Activated naive CD4-positive, alpha-beta T cell treated with anti-CD3 and anti-CD28 coated beads, Interleukin-2, amount 50 U/mL, for 24 hours (primary cell): ENCODE results near the gene USP12.
A peak's percentile ranks its signal among the peaks of the same experiment; 100 is the strongest.

ENCODE experiments used
- H3K27ac Mint-ChIP-seq: one replicate; pipeline ENCODE4 v1.8.0; 2021; ENCODE audit warnings: mild to moderate bottlenecking, mixed read lengths
- H3K27me3 Mint-ChIP-seq: one replicate; pipeline ENCODE4 v1.8.0; 2021; ENCODE audit warnings: mixed read lengths
- H3K36me3 Mint-ChIP-seq: one replicate; pipeline ENCODE4 v1.8.0; 2021; ENCODE audit warnings: mixed read lengths
- H3K4me1 Mint-ChIP-seq: one replicate; pipeline ENCODE4 v1.8.0; 2021; ENCODE audit warnings: mixed read lengths
- H3K4me3 Mint-ChIP-seq: one replicate; pipeline ENCODE4 v1.8.0; 2021; ENCODE audit warnings: mild to moderate bottlenecking, mixed read lengths
- H3K9me3 Mint-ChIP-seq: one replicate; pipeline ENCODE4 v1.8.0; 2021; ENCODE audit warnings: mixed read lengths

Gene USP12

DNA sequence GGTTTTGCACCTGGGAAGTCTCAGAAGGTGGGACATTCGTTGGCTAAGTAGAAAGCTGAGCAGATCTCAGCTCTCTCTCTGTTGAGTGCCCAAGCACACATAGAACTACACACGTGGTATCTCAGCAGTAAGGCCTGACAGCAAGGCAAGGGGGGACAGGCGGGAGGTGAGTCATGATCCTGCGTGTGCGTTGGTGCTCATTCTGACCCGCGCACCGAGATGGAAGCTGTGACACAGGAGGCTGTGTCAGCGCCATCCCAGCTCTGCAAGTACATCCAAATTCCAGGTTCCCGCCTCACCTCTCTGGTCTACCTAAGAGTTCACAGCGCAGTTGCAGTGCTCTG lies 135.7 kb downstream of the USP12 start:
- H3K4me1 Mint-ChIP-seq: peaks cover 6% of the 10 kb centered on the region
- no peaks in the 10 kb centered on the region for H3K9me3 Mint-ChIP-seq
- no peak overlapping the region for H3K4me3 Mint-ChIP-seq
- H3K27me3 Mint-ChIP-seq: peaks cover 8% of the 10 kb centered on the region
- H3K36me3 Mint-ChIP-seq: no peaks in the 10 kb centered on the region
- H3K27ac Mint-ChIP-seq: no peak overlapping the region

DNA sequence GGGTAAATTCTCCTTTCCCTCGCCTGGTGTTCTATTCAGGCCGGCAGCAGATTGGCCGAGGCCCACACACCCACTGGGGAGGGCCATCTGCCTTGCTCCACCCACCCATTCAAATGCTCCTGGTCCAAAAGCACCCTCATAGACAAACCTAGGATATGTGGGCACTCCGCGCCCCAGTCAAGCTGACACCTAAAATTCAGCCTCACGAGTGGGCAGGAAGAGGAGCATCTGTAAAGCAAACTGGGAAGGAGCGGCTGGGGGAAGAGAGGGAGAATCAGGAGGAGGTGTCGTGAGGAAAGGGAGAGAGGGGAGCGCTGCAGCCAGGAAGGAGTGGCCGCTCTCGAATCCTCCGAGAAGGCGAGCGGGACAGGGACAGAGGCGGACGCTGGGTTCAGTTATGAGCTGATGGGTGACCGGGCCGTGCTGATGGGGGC lies 136.9 kb downstream of the USP12 start:
- no peak overlapping the region for H3K27ac Mint-ChIP-seq
- no peak overlapping the region for H3K4me3 Mint-ChIP-seq
- H3K36me3 Mint-ChIP-seq: no peaks in the 10 kb centered on the region
- H3K27me3 Mint-ChIP-seq: peaks cover 8% of the 10 kb centered on the region
- peaks cover 6% of the 10 kb centered on the region for H3K4me1 Mint-ChIP-seq
- no peaks in the 10 kb centered on the region for H3K9me3 Mint-ChIP-seq

DNA sequence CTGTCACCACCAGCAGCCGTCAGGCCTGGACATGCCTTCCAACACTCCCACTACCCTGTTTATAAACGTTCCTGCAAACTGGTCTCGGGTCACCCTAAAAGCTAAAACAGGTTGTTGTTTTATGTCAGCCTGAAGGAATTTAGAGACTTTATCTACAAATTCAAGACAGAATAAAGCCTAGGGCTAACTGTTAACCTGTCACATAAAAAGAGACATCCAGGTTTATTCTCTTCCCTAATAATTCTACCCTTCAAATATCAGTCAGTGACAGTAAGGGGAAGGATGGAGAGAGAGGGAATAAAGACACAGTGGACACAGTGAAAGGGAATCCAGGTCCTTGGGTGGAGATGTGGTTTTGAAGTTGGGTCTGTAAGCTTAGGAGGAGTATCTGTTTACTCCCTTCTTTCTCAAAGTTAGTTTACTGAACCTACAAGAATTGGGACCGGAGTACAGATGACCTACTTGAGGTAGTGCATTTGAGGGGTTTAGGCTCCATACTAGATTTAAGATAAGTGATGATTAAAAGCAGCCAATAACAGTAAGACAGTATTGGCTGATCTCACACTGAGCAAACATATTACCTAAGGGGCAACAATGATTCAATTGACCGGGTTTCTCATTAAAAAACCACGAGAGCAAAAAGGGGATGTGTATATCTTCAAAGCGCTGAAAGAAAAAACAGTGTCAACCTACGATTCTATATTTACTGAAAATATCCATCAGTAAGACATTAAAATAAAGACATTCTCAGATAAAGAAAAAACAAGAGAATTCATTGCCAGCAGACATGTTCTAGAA lies 142.7 kb downstream of the USP12 start:
- peaks cover 3% of the 10 kb centered on the region for H3K27me3 Mint-ChIP-seq
- no peaks in the 10 kb centered on the region for H3K36me3 Mint-ChIP-seq
- no peak overlapping the region for H3K27ac Mint-ChIP-seq
- H3K4me3 Mint-ChIP-seq: no peak overlapping the region
- H3K9me3 Mint-ChIP-seq: no peaks in the 10 kb centered on the region
- H3K4me1 Mint-ChIP-seq: no peaks in the 10 kb centered on the region

DNA sequence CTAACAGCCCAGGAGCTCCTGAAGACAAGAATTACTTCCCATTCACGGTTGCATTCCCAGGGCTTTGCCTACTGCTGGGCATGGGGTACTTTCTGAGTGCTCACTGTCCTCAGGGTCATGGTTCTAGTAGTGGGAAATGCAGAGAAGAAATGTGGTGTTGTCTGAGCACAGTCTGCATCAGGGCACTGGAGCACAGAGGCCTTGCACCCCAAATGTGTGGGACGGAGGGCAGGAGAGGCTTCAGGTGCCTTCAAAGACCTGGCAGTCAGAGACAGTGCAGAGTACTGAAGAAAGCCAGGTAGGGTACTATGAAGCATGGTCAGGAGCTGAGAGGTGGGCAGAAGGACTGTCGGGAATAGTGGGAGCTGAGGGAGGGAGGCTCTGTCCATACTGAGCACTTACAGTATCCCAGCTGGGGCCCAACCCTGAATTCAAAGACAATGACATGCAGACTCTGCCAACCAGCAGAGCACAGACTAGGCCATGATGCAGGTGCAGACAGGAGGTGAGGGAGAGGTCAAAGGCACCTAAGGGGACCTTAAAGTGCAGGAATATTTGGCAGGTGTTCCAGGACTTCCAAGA lies 144.4 kb downstream of the USP12 start:
- no peak overlapping the region for H3K4me3 Mint-ChIP-seq
- no peak overlapping the region for H3K27ac Mint-ChIP-seq
- H3K36me3 Mint-ChIP-seq: no peaks in the 10 kb centered on the region
- H3K4me1 Mint-ChIP-seq: no peaks in the 10 kb centered on the region
- peaks cover 1% of the 10 kb centered on the region for H3K27me3 Mint-ChIP-seq
- no peaks in the 10 kb centered on the region for H3K9me3 Mint-ChIP-seq

DNA sequence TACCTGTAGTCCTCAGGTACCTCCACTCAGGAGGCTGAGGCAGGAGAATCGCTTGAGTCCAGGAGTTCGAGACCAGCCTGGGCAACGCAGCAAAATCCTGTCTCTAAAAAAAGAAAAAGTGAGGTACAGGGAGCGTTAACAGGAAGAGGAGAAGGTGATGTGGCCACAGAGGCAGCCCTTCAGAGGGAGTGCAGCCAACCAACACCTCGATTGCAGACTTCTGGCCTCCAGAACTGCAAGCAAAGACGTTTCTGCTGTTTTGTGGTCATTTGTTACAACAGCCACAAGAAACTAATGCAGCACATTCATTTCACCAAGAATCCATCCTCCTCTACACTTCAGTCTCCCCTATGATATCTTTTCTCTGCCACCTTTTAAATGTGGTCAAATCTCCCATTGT lies 145.2 kb downstream of the USP12 start:
- no peak overlapping the region for H3K4me3 Mint-ChIP-seq
- H3K36me3 Mint-ChIP-seq: no peaks in the 10 kb centered on the region
- H3K4me1 Mint-ChIP-seq: no peaks in the 10 kb centered on the region

DNA sequence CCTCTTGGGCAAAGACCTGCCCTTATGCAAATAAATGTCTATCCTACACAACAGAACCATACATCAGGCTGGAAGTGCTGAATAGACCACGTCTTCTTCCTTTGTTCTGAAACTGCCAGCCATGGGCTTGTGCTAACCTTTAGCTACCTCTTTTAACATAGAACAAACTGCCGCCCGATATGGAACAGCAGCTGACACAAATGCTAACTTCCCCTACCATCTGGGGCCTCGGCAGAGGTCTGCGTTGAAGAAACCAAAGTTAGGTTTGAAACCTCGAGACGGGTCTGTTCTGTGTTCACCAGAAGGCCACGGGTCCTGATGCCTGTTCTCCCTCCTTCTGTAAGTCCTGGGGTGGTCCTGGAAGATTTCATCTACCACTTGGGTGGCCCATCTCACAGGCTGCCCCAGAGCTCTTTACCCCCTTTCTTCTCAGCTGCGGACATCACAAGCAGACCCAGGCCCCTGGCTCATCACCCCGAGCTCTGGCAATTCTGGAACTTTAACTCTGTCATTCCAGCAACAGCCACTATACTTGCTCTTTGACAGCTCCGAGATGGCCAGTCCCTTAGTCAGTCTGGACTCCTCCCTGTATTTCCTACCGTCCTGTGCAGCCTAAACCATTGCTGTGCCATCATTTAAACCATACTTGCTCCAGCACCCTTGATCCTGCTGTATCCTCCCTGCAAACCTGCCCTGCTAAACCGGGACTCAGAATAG lies 146.7 kb downstream of the USP12 start:
- Mint-ChIP-seq H3K36me3 (no peaks in the 10 kb centered on the region), H3K27me3 (peaks cover 1% of the 10 kb centered on the region), H3K4me3 (no peak overlapping the region), H3K27ac (no peak overlapping the region), H3K4me1 (no peaks in the 10 kb centered on the region), H3K9me3 (no peaks in the 10 kb centered on the region)

More for the DNA sequence above, 145.2 kb downstream of the USP12 start:
- Mint-ChIP-seq H3K27ac (peak overlapping the region; percentile 8), H3K9me3 (no peaks in the 10 kb centered on the region), H3K27me3 (peaks cover 1% of the 10 kb centered on the region)

DNA sequence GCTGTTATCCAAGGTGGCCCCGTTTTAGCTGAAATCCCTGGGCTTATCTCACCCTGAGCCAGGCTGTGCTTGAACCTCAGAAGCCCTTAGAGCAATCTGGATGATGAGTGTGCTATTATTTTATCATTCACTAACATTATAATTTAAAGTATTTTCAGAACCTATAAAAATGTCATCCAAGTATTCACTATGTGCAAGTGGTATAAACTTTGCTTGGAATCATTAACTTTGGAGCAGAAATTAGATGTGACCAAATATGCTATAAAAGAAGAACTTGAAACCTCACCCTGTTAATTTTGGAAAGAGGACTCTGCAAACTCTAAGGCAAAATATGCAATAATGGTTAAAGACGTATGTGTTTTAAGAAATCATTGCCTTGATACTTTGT lies 147.5 kb downstream of the USP12 start:
- H3K4me3 Mint-ChIP-seq: no peak overlapping the region
- no peak overlapping the region for H3K27ac Mint-ChIP-seq
- peaks cover 1% of the 10 kb centered on the region for H3K27me3 Mint-ChIP-seq
- no peaks in the 10 kb centered on the region for H3K9me3 Mint-ChIP-seq
- H3K4me1 Mint-ChIP-seq: no peaks in the 10 kb centered on the region
- H3K36me3 Mint-ChIP-seq: no peaks in the 10 kb centered on the region

DNA sequence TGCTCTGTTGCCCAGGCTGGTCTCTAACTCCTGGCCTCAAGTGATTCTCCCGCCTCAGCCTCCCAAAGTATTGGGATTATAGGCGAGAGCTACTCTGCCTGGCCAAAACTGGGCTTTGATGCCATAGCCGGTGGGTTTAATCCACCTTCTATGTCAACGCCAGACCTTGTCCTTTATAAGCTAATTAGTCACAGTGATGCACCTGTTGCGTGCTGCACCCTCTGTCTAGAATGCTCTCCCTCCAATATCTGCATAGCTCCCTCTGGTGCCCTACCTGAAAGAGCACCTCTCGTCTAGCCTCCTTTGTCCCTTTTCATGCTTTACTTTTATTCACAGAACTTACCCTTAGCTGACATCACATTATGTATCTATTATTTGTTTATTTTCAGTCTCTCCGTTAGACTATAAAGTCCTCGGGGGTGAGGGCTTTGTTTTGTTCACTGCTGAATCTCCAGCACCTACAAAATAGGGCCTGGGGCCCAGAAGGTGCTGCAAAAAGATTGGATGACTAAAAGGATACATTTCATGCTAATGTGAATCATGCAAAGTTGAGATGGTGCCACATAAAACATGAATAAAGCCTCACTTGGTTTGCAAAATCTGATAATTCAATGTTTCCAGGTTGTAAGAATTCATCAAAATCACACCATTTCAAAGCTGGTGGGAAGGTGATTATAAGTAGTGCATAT lies 148.1 kb downstream of the USP12 start:
- Mint-ChIP-seq H3K9me3 (no peaks in the 10 kb centered on the region), H3K36me3 (no peaks in the 10 kb centered on the region), H3K27me3 (peaks cover 3% of the 10 kb centered on the region), H3K4me3 (no peak overlapping the region), H3K27ac (no peak overlapping the region), H3K4me1 (no peaks in the 10 kb centered on the region)

DNA sequence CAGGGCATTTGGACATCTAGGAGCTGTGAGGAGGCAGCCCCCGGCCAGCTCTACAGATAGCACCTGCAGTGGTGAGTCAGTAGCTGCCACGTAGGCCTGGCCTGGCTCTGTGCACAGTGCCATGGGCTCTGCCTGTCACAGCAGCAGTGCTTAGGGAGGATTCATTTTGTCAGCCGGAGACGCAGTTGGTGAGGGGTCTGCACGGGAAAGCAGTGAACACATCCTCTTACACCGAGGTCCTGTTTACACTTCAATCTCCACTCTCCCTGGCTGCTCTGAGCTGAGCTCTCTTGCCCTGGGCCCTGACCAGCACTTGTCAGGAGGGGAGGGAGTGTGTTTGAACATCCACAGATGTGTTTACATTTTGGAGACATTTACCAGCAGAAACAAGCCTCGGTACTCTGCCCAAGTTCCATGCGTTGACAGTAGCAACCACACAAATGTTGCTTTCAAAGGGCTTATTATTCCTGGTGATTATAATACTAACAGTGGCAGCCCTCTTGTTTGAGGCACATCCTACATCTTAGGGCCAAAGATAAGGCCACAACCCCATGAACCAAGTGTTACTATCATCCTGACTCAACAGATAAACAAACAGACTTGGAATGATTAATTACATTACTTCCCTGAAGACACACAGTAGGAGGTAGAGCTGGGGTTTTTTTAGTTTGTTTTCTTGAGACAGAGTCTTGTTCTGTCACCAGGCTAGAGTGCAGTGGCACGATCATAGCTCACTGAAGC lies 148.9 kb downstream of the USP12 start:
- no peak overlapping the region for H3K27ac Mint-ChIP-seq
- H3K27me3 Mint-ChIP-seq: peaks cover 3% of the 10 kb centered on the region
- no peak overlapping the region for H3K4me3 Mint-ChIP-seq
- H3K36me3 Mint-ChIP-seq: no peaks in the 10 kb centered on the region
- no peaks in the 10 kb centered on the region for H3K4me1 Mint-ChIP-seq
- no peaks in the 10 kb centered on the region for H3K9me3 Mint-ChIP-seq

DNA sequence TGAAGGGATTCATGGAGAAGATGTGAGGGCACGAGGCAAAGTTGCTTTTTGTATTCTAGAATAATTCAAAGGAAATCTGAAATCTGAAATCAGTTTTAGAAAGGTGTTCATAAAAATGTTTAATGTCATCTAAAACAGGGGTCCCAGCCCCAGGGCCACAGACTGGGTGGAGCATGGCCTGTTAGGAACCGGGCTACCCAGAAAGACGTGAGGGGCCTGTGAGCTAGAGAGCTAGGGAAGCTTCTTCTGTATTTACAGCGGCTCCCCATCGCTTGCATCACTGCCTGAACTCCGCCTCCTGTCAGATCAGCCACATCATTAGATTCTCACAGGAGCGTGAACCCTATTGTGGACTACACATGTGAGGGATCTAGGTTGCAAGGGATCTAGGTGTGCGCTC lies 151.2 kb downstream of the USP12 start:
- Mint-ChIP-seq H3K36me3 (no peaks in the 10 kb centered on the region), H3K27ac (no peak overlapping the region), H3K4me1 (no peaks in the 10 kb centered on the region), H3K4me3 (no peak overlapping the region), H3K9me3 (no peaks in the 10 kb centered on the region), H3K27me3 (peaks cover 2% of the 10 kb centered on the region)

DNA sequence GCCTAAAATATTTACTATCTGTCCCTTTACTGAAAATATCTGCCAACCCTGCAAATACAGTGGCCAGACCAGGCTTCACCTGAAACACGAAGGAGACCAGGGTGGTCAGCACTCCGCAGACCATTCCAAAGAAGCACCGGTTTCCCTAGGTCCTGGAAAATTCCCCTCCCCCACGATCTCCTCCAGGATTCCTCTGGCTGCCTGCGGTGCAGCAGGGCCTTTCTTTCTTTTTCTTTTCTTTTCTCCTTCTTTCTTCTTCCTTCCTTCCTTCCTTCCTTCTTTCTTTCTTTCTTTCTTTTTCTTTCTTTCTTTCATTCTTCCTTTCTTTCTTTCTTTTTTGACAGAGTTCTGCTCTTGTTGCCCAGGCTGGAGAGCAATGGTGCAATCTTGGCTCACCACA lies 152.7 kb downstream of the USP12 start:
- H3K4me3 Mint-ChIP-seq: no peak overlapping the region
- H3K27me3 Mint-ChIP-seq: peaks cover 4% of the 10 kb centered on the region
- no peak overlapping the region for H3K27ac Mint-ChIP-seq
- no peaks in the 10 kb centered on the region for H3K36me3 Mint-ChIP-seq
- no peaks in the 10 kb centered on the region for H3K9me3 Mint-ChIP-seq
- H3K4me1 Mint-ChIP-seq: no peaks in the 10 kb centered on the region

DNA sequence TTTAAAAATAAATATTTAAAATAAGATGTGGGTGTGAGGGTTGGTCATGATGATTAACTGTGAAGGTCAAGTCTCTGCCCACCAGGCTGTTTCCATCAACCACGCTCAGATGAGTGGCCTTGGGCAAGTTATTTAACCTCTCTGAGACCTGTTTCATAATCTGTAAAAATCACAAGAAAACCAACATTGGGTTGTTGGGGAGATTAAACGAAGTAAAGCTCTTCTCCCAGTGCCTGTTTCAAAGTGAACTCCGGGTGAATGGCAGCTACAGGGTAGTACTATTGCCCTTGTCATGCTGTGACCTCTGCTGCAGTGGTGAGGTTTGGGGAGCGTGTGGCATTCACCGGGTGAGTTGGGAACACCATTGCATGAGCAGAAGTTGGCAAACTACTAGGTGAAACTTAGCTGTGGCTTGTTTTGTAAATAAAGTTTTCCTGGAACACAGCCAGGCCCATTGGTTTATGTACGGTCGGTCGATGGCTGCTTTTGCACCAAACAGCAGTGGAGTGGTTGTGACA lies 153.2 kb downstream of the USP12 start:
- H3K4me1 Mint-ChIP-seq: no peaks in the 10 kb centered on the region
- H3K27ac Mint-ChIP-seq: no peak overlapping the region
- H3K4me3 Mint-ChIP-seq: no peak overlapping the region
- no peaks in the 10 kb centered on the region for H3K9me3 Mint-ChIP-seq
- peaks cover 4% of the 10 kb centered on the region for H3K27me3 Mint-ChIP-seq
- H3K36me3 Mint-ChIP-seq: no peaks in the 10 kb centered on the region

DNA sequence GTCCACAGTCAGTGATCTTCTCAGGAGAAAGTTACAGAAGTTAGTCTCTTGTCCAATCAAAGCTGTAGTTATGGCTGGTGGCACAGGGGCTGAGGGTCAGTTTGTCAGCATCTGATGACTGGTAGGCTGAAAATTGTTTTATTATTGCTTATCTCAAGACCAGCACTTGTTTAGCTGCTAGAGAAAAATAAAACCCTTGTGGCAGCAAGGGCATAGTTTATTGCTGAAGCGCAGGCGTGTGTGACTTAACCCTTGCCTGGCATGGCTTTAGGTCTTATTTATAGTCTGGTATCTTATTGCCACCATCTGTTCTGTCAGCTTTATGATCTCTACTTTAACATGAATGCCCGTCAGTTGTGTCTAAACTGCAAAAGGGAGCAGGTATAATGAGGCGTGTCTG lies 154.7 kb downstream of the USP12 start:
- H3K4me1 Mint-ChIP-seq: no peaks in the 10 kb centered on the region
- H3K9me3 Mint-ChIP-seq: no peaks in the 10 kb centered on the region
- no peaks in the 10 kb centered on the region for H3K36me3 Mint-ChIP-seq
- H3K27me3 Mint-ChIP-seq: peaks cover 4% of the 10 kb centered on the region
- no peak overlapping the region for H3K27ac Mint-ChIP-seq
- H3K4me3 Mint-ChIP-seq: no peak overlapping the region
